Measurements from ENCODE around the gene BECN2.

DNA sequence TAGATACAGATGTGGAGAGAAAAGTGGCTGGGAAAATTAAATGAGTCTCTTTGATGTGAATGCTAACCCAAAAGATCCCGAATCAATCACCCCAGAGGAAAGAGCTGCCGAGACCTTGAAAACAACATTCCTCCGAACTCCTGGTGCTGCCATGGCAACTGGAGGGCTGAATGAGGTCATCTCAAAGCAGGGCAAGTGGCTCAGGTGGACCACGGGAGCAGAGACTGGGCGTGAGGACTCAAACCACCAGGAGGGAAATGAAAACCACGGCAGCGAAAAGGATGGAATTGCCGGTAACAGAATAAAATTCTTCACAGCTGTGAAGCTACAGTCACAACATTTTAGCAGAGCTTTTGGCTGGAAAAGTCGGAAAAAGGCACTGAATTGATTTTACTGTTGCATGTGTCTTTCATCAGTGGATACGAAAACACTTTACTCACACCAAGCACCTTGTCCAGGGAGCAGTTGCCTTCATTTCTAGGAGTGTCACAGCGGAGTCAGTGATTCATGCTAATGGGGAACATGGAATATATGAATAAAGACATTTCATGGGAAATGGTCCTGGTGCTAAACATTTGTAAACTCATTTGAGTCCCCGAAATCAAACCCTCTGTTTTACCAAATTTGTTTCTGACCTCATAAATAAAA lies 23.2 kb upstream of the BECN2 start:
- no peak for TF ChIP-seq EP300 (IDR thresholded peaks at IDR 0.05)
- TF ChIP-seq, protein P1, sequence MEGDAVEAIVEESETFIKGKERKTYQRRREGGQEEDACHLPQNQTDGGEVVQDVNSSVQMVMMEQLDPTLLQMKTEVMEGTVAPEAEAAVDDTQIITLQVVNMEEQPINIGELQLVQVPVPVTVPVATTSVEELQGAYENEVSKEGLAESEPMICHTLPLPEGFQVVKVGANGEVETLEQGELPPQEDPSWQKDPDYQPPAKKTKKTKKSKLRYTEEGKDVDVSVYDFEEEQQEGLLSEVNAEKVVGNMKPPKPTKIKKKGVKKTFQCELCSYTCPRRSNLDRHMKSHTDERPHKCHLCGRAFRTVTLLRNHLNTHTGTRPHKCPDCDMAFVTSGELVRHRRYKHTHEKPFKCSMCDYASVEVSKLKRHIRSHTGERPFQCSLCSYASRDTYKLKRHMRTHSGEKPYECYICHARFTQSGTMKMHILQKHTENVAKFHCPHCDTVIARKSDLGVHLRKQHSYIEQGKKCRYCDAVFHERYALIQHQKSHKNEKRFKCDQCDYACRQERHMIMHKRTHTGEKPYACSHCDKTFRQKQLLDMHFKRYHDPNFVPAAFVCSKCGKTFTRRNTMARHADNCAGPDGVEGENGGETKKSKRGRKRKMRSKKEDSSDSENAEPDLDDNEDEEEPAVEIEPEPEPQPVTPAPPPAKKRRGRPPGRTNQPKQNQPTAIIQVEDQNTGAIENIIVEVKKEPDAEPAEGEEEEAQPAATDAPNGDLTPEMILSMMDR (IDR thresholded peaks at IDR 0.05), result no peak
